Right kidney (tissue), 9 donors: ENCODE data around the gene IFRD1.

Experiments used
- DNase-seq: peaks from one replicate; pipeline ENCODE4 v3.0.0-alpha.2; 2016
- long read RNA-seq, 8 donors: transcript quantifications; one replicate each; lab custom pipeline, GENCODE V29; 2026

Gene IFRD1
- long read RNA-seq, donor 1, transcript IFRD1-202 (12 exons, 2,290 nt) = major isoform, 8 of 33 reads
- long read RNA-seq, donor 1, partial matches to known transcripts = 23 of 33 reads
- long read RNA-seq, donor 1, other reads (novel, unspliced or antisense) = 0 of 33 reads
- long read RNA-seq, donor 2, partial matches to known transcripts = 5 of 12 reads
- long read RNA-seq, donor 2, other reads (novel, unspliced or antisense) = 0 of 12 reads
- long read RNA-seq, donor 3, transcript IFRD1-202 (12 exons, 2,290 nt) = major isoform, 7 of 17 reads
- long read RNA-seq, donor 3, partial matches to known transcripts = 8 of 17 reads
- long read RNA-seq, donor 3, other reads (novel, unspliced or antisense) = 0 of 17 reads
- long read RNA-seq, donor 4, transcript IFRD1-202 (12 exons, 2,290 nt) = major isoform, 8 of 40 reads
- long read RNA-seq, donor 4, partial matches to known transcripts = 31 of 40 reads
- long read RNA-seq, donor 4, other reads (novel, unspliced or antisense) = 0 of 40 reads
- long read RNA-seq, donor 5, transcript IFRD1-202 (12 exons, 2,290 nt) = major isoform, 10 of 30 reads
- long read RNA-seq, donor 5, partial matches to known transcripts = 18 of 30 reads
- long read RNA-seq, donor 5, other reads (novel, unspliced or antisense) = 0 of 30 reads
- long read RNA-seq, donor 6, transcript IFRD1-202 (12 exons, 2,290 nt) = major isoform, 10 of 25 reads
- long read RNA-seq, donor 6, partial matches to known transcripts = 13 of 25 reads
- long read RNA-seq, donor 6, other reads (novel, unspliced or antisense) = 0 of 25 reads
- long read RNA-seq, donor 7, transcript IFRD1-202 (12 exons, 2,290 nt) = major isoform, 15 of 40 reads
- long read RNA-seq, donor 7, partial matches to known transcripts = 24 of 40 reads
- long read RNA-seq, donor 7, other reads (novel, unspliced or antisense) = 0 of 40 reads
- long read RNA-seq, donor 8, transcript IFRD1-202 (12 exons, 2,290 nt) = major isoform, 10 of 28 reads
- long read RNA-seq, donor 8, partial matches to known transcripts = 18 of 28 reads
- long read RNA-seq, donor 8, other reads (novel, unspliced or antisense) = 0 of 28 reads

GRCh38 chr7:112449902-112450806 is at the start of gene IFRD1:
Gene IFRD1, plus strand, starts transcription at chr7:112450460. Its CDS starts 229 bp downstream, at chr7:112450689.
- peak; percentile 97 for DNase-seq

- no peak for DNase-seq
These were observed 45.9 kb upstream of the IFRD1 start for GRCh38 chr7:112404321-112404720.

- no peak for DNase-seq
These were observed 45.0 kb upstream of the IFRD1 start for GRCh38 chr7:112405286-112405685.

- no peak for DNase-seq
These were observed 43.0 kb upstream of the IFRD1 start for GRCh38 chr7:112407261-112407660.

GRCh38 chr7:112410092-112410491 is 40.2 kb upstream of the IFRD1 start:
- DNase-seq = no peak

- DNase-seq = no peak
These were observed 39.0 kb upstream of the IFRD1 start for GRCh38 chr7:112411186-112411795.

GRCh38 chr7:112414855-112415490 is 35.3 kb upstream of the IFRD1 start:
- no peak for DNase-seq

- no peak for DNase-seq
These were observed 34.1 kb upstream of the IFRD1 start for GRCh38 chr7:112416127-112416526.

GRCh38 chr7:112419543-112420130 is 30.6 kb upstream of the IFRD1 start:
- DNase-seq = no peak

GRCh38 chr7:112420236-112420861 is 29.9 kb upstream of the IFRD1 start:
- no peak for DNase-seq

GRCh38 chr7:112421666-112422486 is 28.4 kb upstream of the IFRD1 start:
- no peak for DNase-seq

- DNase-seq = no peak
These were observed 27.3 kb upstream of the IFRD1 start for GRCh38 chr7:112422842-112423496.

GRCh38 chr7:112423987-112424386 is 26.3 kb upstream of the IFRD1 start:
- DNase-seq = no peak

GRCh38 chr7:112427984-112428383 is 22.3 kb upstream of the IFRD1 start:
- DNase-seq = no peak

GRCh38 chr7:112428715-112429114 is 21.5 kb upstream of the IFRD1 start:
- no peak for DNase-seq

GRCh38 chr7:112430649-112431048 is 19.6 kb upstream of the IFRD1 start:
- no peak for DNase-seq

GRCh38 chr7:112431803-112432202 is 18.5 kb upstream of the IFRD1 start:
- no peak for DNase-seq

GRCh38 chr7:112433289-112433688 is 17.0 kb upstream of the IFRD1 start:
- no peak for DNase-seq

- DNase-seq = no peak
These were observed 13.2 kb upstream of the IFRD1 start for GRCh38 chr7:112437072-112437471.
